DMS153 treated with DMSO at 0.1 percent for 48 hours (cell line): ENCODE results near the gene EPOP.
A peak's percentile ranks its signal among the peaks of the same experiment; 100 is the strongest.

Experiments used
- DNase-seq: peaks from one replicate; lab custom pipeline; 2025; ENCODE audit not compliant: unreplicated experiment; lab: John Stamatoyannopoulos, UW

The EPOP gene

DNA sequence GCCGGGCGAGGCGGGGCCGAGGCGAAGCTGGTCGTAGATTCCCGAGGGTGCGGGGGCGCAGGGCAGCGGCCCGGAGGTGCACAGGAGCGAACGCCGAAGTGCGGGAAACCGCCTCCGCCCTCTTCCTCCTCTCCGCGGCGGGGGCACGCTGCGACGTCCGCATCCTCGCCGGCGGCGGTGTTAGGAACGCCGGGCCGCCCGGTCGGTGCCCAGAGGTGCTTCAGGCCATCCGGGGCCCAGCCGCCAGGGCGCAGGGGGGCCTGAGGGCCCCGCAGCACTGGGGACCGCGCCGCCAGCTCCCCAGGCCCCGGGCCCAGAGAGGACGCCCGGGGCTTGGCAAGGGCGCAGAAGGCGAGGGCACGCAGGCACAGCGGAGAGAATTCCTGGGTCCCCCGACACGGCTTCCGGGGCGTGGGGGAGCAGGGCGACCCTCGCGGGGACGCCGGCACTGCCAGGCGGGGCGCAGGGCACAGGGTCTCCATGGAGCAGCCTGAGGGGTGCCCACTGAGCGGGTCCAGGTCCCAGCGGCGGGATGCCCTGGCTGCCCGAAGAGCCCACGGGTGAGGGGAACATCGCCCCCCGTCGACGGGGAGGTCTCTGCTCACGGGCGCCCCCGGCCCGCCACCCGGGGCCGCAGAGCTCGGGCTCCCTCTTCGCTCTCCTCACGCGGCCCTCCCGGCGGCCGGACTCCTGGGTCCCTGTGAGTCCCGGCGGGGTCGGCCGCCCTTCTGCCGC, 576 bp downstream of the EPOP start:
- DNase-seq, result no peak

DNA sequence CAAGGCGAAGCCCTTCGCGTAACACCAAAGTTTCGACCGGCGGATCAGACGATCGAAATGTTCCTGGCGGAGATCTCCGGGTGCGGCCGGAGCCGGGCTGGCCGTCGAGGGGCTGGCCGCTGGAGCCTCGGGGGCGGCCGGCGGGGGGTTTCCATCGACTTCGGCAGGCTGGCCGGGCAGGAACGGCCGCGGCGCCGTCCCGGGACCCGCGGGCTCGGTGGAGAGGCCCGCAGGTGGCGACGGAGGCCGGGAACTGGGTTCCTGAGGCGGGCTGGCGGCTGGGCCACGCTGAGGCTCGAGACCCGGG, 1.1 kb downstream of the EPOP start:
- DNase-seq, result no peak

DNA sequence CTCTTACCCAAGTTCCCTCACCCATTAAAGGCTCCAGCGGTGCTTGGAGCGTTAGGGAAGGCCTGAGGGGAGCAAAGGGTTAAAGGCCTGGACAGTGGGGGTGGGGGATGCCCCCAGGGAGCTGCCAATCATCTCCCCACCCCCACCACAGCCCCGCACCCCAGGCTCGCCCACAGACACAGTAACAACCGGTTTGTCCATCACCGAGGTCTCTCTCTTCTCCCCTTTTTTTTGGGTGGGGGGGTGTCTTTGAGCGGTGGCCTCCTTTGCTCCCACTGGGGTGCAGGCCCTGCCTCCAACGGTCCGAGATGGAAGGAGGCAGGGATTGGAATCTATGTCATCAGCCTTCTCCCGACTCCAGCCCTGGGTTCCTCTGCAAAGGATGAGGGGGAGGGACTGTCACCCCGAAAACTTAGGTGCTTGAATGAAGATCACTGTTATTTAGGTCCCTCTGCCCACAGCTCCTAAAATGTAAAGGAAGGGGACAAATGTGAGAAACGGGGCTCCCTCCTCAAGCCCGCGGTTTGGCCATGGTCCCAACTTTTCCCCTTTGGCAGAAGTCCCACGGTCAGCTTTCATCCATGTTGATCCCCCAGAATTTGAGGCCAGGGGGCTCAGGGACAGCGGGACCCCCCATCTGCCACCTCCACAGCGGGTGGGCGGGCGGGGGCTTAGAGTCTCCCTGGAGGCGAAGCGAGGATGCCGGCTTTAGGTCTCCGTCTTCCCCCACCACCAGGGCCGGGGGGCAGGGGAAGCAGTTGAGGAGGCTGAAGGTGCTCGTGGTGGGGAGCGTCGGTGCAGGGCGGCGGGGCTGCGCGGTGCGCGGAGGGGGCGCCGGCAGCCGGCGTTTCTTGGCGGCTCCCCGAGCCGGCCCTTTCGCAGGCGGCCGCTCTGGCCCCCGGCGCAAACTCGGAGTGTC, 1.7 kb downstream of the EPOP start:
- DNase-seq, result no peak

DNA sequence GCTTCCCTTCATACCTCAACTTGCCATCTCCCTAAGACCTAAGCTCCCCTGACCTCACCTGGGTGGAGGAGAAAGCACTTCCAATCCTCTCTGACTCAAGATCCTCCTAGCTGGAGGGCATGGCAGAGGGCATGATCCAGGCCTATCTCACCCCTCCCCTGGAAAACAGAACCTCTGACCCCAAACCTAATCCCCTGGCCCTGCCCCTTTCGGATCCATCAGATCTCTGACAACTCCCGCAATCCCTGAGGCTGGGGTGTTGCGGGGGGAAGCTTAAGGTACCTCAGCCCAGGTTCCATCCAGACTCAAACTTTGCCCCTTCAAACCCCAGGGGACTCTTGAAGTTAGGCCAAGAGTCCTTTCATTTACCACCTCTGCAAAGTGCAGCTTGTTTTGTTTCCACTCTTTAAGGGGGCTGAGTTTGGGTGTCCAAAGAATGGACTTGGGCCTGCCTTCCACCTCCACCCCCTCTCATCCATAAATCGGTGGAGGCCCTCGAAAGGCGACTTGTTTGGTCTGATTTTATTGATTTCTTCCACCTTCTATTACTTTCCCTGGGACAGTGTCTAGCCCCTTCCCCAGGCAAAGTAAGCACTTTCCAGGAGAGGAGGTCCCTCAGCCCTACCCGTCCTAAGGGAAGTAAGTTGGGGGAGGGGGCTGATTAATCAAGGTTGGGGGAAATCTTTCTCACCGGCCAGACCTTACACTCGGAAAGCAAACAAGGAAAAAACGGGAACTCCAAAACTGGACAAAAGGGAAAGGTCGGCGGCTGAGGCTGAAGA, 2.6 kb downstream of the EPOP start:
- no peak for DNase-seq

- DNase-seq, result no peak
Measured at GRCh38 chr17:38669520-38669919, 5.2 kb downstream of the EPOP start.

- no peak for DNase-seq
Measured at GRCh38 chr17:38667787-38668122, 7.0 kb downstream of the EPOP start.

DNA sequence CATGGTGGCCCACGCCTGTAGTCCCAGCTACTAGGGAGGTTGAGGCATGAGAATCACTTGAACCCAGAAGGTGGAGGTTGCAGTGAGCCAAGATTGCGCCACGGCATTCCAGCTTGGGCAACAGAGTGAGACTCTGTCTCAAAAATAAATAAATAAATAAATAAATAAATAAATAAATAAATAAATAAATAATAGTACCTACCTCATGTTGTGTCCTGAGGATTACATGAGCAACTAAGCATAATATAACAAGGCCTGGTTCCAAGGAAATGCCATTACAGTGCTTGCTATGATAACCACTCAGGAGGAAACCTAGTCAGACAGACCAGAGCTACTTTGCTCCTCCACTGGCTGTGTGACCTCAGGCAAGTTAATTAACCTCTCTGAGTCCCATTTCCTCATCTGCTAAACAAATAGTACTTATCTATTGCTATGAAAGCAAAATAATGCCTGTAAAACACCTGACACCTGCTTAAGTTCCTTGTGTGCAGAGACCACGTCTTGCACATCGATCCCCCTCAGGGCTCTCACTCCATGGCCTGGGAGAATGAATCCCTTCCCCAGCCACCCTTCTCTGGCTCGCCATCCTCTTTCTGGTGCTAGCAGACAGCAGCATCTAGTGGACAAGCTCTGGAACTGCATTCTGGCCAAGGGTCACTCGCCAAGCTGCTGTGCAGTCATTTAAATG, 7.5 kb downstream of the EPOP start:
- DNase-seq, result peak; percentile 63

DNA sequence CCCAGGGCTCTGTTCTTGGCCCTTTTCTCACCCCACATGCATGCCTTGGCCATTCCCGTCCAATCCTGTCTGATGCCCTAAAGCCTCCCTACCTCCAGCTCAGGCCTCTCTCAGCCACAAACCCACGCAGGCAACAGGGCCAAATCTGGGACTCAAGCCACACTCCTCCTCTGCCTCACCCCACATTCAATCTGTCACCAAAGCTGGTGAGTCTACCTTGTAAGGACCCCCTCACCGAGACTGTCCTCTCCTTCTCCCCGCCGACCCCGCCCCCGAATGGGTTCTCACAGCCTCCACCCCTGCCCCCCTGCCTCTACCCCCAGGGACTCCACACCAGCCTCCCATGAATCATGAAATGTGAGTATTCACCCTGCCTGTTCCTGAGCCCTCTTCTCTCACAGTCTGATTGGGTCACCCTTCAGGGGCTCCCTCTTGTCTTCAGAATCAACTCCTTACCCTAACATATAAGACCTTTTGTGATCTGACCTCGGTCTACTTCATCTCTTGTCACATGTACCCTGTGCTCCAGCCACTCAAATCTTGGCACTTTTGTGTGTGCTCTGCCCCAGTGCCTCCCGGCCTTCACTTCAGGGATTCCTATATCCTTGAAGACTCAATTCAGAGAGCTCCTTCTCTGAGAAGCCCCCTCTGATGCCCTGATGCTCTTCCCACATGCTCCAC, 10.7 kb downstream of the EPOP start:
- no peak for DNase-seq

DNA sequence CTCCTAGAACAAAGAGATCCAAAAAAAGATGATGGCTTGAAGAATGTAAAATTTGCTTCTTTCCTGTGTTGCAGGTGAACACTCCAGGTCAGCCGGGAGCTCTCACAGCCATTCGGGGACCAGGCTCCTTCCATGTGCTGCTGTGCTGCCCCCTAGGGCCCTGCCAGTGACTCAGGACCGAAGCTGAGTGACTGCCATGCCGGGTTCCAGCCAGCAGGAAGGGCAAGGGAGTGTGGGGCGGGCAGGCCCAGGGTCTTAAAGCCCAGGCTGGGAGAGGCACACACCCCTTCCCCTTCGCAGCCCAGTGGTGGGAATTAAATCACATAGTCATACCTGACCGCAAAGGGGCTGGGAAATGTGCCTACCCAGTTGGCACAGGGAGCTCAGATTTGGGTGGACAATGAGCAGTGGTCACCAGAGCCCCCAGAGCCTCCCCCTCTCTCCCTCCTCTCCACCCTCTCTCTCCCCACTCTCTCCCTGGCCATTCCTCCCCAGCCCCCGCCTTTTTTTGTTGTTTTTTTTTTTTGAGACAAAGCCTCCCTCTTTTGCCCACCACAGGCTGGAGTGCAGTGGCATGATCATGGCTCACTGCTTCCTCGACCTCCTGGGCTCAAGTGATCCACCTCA, 11.5 kb downstream of the EPOP start:
- peak; percentile 62 for DNase-seq

DNA sequence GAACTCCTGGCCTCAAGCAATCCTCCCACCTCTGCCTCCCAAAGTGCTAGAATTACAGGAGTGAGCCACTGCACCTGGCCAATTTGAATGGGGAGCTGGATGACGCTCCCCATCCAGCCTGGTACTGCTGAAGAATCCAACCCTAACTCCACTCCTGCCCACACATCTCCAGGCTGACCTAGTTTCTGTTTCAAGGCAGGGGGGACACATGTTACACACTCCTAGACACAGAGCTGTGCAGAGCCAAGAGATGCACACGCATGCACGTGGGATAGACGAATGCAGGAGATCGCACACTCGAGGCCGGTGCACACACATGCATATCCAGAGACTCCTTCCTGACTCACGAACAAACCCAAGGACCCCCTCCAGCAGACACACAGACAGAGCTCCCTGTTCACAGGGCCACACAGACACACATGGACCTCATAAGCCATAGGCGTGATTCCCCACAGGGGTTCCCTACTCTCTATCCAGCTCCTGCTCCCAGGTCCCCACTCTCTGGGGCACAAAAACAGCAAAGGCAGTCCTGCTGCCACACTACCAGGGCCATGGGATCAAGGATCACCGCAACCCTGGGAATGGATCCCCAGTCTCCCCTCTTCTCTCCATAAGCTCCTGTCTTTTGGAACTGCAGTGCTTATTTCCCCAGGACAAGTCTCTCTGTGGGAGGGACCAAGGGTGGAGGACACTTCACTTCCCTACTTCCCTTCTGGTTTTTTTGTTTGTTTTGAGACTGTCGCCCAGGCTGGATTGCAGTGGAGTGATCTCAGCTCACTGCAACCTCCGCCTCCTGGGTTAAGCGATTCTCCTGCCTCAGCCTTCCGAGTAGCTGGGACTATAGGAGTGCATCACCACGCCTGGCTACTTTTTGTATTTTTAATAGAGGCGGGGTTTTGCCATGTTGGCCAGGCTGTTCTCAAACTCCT, 14.4 kb downstream of the EPOP start:
- no peak for DNase-seq

- no peak for DNase-seq
Measured at GRCh38 chr17:38659415-38659814, 15.3 kb downstream of the EPOP start.

DNA sequence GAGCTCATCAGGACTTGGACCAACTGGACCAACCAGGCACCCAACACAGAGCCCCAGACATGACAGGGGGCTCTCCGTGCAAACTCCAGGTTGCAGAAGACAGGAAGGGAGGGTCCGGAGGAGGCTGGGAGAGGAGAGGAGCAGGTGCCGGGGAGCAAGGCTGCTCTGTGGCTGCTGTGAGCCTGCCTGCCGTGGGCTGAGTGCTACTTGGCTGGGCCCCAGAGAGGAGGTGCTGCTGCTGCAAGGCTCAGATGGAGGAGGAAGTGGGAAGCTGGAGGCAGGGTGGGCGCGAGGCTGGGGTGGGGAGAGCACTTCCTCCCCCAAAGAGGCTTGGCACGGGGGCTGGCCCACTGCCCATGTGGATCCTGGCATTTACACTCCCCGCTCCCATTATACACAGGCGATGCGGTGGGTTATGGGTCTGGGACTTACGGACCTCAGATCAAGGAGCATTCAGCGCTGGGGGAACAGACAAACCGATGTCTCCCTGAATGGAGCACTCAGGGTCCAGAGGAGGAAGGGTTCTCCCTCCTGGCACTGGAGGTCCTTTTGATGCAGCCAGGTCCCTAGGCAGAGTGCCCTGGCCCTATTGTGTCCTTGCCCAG, 15.9 kb downstream of the EPOP start:
- DNase-seq, result no peak

DNA sequence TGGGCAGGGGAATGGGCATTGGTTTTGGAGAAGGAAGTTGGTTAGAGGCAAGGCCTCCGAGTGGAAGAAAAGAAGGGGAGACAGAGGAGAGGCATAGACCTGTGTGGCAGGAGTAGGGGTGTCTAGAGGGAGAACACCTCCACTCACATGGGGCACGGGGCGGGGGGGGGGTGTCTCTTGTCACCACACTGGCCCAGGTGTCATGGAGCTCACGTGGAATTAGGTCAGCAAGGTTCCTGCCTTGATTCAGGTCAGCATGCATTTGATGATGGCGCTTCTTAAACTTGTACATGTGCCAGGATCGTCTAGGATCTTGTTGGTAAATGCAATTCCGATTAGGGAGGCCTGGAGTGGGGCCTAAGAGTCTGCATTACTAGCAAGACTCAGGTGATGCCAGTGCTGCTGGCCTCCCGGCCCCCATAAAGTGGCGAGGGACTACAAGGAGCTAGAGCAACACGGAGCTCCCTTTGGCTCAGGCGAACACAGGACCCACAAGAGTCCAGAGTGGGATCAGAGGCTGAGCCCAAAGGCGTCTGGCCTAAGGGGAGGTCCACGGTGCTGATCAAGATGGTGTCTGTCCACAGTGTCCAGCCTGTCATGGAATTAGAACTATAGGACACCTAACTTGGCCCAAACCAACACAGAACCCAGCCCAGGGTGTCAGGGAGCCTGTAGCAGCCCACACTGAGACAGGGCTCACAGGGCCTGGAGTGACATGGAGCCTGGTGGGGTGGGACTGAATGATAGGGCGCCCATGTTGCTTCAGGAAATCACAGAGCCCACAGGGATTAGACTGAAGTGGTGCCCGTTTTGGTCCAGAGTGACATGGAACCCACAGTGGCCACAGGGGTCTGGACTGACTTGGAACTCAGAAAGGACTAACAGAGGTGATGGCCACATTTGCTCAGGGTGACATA, 16.7 kb downstream of the EPOP start:
- DNase-seq, result no peak

GRCh38 chr17:38656959-38657823, 17.6 kb downstream of the EPOP start:
- DNase-seq, result no peak

DNA sequence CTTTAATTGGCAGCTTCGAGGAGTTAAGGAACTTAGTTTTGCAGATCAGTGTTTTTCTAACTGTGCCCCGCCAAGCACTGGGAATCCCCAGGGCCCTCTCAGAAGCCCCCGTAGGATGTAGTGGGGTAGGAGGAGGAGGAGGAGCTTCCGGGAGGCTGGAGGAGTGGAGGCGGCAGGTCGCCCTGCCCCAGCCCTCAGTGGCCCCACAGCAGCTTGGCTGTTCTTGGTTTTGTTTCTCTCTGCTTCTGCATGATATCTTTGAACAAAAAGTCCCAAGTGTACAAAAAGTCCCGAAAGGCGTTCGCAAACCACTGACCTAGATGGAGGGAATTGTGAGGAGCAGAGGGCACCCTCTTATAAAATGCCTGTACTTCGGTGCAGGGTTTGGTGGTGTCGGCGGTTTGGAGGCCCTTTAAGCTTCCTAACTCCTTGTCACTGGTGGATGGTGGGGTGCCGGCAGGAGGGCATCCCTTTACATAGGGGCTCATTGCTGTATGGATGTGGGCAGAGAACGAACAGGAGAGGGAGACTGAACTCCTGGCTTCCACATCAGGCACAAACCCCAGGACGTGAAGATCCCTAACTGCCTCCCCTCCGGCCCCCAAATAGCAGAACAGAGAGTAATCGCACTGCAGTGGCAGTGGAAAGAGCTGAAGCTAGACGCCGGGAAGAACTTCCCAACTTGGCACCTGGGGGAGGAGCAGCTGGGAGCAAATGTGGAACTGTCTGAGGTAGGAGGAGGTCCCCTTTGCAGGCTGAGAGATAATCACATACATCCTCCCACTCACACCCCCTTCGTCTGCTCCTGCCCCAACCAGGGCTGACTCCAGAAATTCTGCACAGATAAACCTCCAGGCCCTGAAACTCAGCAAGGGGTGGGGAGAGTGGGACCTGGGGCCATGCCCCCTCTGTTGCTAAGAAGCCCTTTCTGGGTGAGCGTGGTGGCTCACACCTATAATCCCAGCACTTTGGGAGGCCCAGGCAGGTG, 20.1 kb downstream of the EPOP start:
- DNase-seq, result no peak

DNA sequence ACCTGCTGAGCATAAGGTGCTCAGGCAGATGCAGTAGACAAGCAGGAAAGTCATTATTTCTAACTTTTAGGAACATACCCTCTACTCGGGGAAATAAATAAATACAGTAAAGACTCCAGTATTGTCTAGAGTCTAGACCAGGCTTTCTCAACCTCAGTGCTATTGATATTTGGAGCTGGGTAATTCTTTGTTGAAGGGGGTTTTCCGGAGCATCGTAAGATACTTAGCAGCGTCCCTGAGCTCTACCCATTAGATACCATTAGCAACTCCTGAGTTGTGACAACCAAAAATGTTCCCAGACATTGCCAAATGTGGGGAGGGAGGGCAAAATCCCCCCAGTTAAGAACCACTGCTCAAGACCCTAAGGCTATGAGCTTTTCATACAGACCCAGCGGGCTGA, 21.1 kb downstream of the EPOP start:
- no peak for DNase-seq
